ENCODE measurements around the gene PTPRCAP.

Gene PTPRCAP

GRCh38 chr11:67452141-67452952, 14.9 kb upstream of the PTPRCAP start, which contains the start of gene GPR152:
GPR152 (minus strand) TSS chr11:67452729; CDS start chr11:67452724, 5 bp downstream.
- no peak for TF ChIP-seq USF1 (IDR thresholded peaks at IDR 0.05)
- no peak for TF ChIP-seq CREB1 (IDR thresholded peaks at IDR 0.05; ENCODE audit: low read depth)
- TF ChIP-seq TCF12 (IDR thresholded peaks at IDR 0.05; ENCODE audit: low read depth), result 0 out of 2 replicates have a peak, but pooled peaks have one; percentile 21
- no peak for TF ChIP-seq FOXM1 (IDR thresholded peaks at IDR 0.05; ENCODE audit: borderline replicate concordance, low read depth)
- TF ChIP-seq RAD21 (IDR thresholded peaks at IDR 0.05; ENCODE audit: low read depth), result no peak; the same call in 1 of the 2 replicates
- TF ChIP-seq NFIC (IDR thresholded peaks at IDR 0.05), result peak; percentile 94
- peak; percentile 40; the same call in 1 of the 2 replicates for TF ChIP-seq EP300 (IDR thresholded peaks at IDR 0.05; ENCODE audit: borderline replicate concordance)
- TF ChIP-seq ZBTB7A (IDR thresholded peaks at IDR 0.05; ENCODE audit: low read depth), result no peak
- TF ChIP-seq MAX (IDR thresholded peaks at IDR 0.05), result no peak
- no peak for TF ChIP-seq TAF1 (IDR thresholded peaks at IDR 0.05; ENCODE audit: low read depth)
- TF ChIP-seq EGR1 (IDR thresholded peaks at IDR 0.05), result no peak
- no peak for TF ChIP-seq TEAD4 (IDR thresholded peaks at IDR 0.05)
- TF ChIP-seq CEBPB (IDR thresholded peaks at IDR 0.05), result no peak
- no peak for TF ChIP-seq YY1 (IDR thresholded peaks at IDR 0.05; ENCODE audit: low read depth)

GRCh38 chr11:67451658-67451976, 14.1 kb upstream of the PTPRCAP start:
- TF ChIP-seq MAX (IDR thresholded peaks at IDR 0.05) (no peak), CREB1 (IDR thresholded peaks at IDR 0.05; ENCODE audit: low read depth) (no peak), RAD21 (IDR thresholded peaks at IDR 0.05; ENCODE audit: low read depth) (no peak), FOXM1 (IDR thresholded peaks at IDR 0.05; ENCODE audit: borderline replicate concordance, low read depth) (no peak), EP300 (IDR thresholded peaks at IDR 0.05; ENCODE audit: borderline replicate concordance) (no peak), USF1 (IDR thresholded peaks at IDR 0.05) (no peak), TCF12 (IDR thresholded peaks at IDR 0.05; ENCODE audit: low read depth) (no peak), CEBPB (IDR thresholded peaks at IDR 0.05) (no peak)

GRCh38 chr11:67450796-67451657, 13.5 kb upstream of the PTPRCAP start:
- TF ChIP-seq CEBPB (IDR thresholded peaks at IDR 0.05) (no peak), TCF12 (IDR thresholded peaks at IDR 0.05; ENCODE audit: low read depth) (no peak), NFIC (IDR thresholded peaks at IDR 0.05) (no peak), EGR1 (IDR thresholded peaks at IDR 0.05) (no peak), RAD21 (IDR thresholded peaks at IDR 0.05; ENCODE audit: low read depth) (no peak), USF1 (IDR thresholded peaks at IDR 0.05) (no peak), REST (IDR thresholded peaks at IDR 0.05; ENCODE audit: low read depth) (no peak), YY1 (IDR thresholded peaks at IDR 0.05; ENCODE audit: low read depth) (no peak), CREB1 (IDR thresholded peaks at IDR 0.05; ENCODE audit: low read depth) (no peak), ZBTB7A (IDR thresholded peaks at IDR 0.05; ENCODE audit: low read depth) (no peak), TAF1 (IDR thresholded peaks at IDR 0.05; ENCODE audit: low read depth) (no peak), MAX (IDR thresholded peaks at IDR 0.05) (no peak), TEAD4 (IDR thresholded peaks at IDR 0.05) (no peak), FOXM1 (IDR thresholded peaks at IDR 0.05; ENCODE audit: borderline replicate concordance, low read depth) (no peak), EP300 (IDR thresholded peaks at IDR 0.05; ENCODE audit: borderline replicate concordance) (no peak)

- no peak for TF ChIP-seq REST (IDR thresholded peaks at IDR 0.05; ENCODE audit: low read depth)
- no peak for TF ChIP-seq USF1 (IDR thresholded peaks at IDR 0.05)
- TF ChIP-seq YY1 (IDR thresholded peaks at IDR 0.05; ENCODE audit: low read depth), result no peak
- no peak for TF ChIP-seq EP300 (IDR thresholded peaks at IDR 0.05; ENCODE audit: borderline replicate concordance)
- TF ChIP-seq NFIC (IDR thresholded peaks at IDR 0.05), result no peak
- TF ChIP-seq EGR1 (IDR thresholded peaks at IDR 0.05), result no peak
These were observed 11.8 kb upstream of the PTPRCAP start for GRCh38 chr11:67449116-67449844.
